Naive thymus-derived CD4-positive, alpha-beta T cell (primary cell): ENCODE results near the gene EGFL7. TPM values are rescaled to one million over a fixed set of nuclear protein-coding genes. Genes with fewer than 3 reads are reported as not detected.

Experiments
- ATAC-seq: fragments of 150-1000 bp; cut with Tn5 transposase; 2 replicates; pipeline ENCODE4 v1.10.0; 2021; ENCODE audit warnings: mild to moderate bottlenecking, moderate library complexity
- CTCF ChIA-PET: fragments of 350-600 bp; sonication (Branson Sonifier 250); formaldehyde crosslinking; loops from one replicate; lab custom pipeline; 2021; ENCODE audit warnings: antibody characterized with exemption; lab: Charles Lee
- POLR2A ChIA-PET: fragments of 350-600 bp; sonication (Branson Sonifier 250); formaldehyde crosslinking; loops from one replicate; lab custom pipeline; 2021; ENCODE audit warnings: antibody characterized with exemption, inconsistent platforms; lab: Charles Lee
- DNase-seq, 9 donors: peaks; one replicate each; pipeline versions ENCODE4 v3.0.0 to v3.0.0-alpha.2; 2020 to 2022; ENCODE audit warnings: mixed read lengths in 1 of 9
- H3K27ac ChIP-seq: one replicate; pipeline ENCODE4 v1.7.0; 2013; ENCODE audit warnings: mild to moderate bottlenecking, low read depth, low read length, moderate library complexity
- H3K27me3 ChIP-seq, 2 donors: one replicate each; pipeline ENCODE4 v1.7.0; 2013; ENCODE audit warnings: low read length in 2 of 2, mild to moderate bottlenecking in 2 of 2, moderate library complexity in 2 of 2; ENCODE audit not compliant: control insufficient read depth in 2 of 2, insufficient read depth in 2 of 2
- H3K36me3 ChIP-seq, 3 experiments: 1 replicate in 2 of 3; 2 replicates in 1 of 3; pipeline ENCODE4 v1.7.0; 2013; ENCODE audit warnings: low read length in 3 of 3, mild to moderate bottlenecking in 3 of 3, moderate library complexity in 1 of 3; ENCODE audit not compliant: insufficient read depth in 3 of 3, control insufficient read depth in 2 of 3
- H3K4me1 ChIP-seq, 2 donors: one replicate each; pipeline ENCODE4 v1.7.0; 2013; ENCODE audit warnings: low read length in 2 of 2, mild to moderate bottlenecking in 2 of 2, moderate library complexity in 1 of 2; ENCODE audit not compliant: control insufficient read depth in 2 of 2, insufficient read depth in 2 of 2
- H3K4me3 ChIP-seq: 2 replicates; pipeline ENCODE4 v1.7.0; 2013; ENCODE audit warnings: mild to moderate bottlenecking, low read length
- H3K9me3 ChIP-seq, 3 experiments: 1 replicate in 2 of 3; 2 replicates in 1 of 3; pipeline ENCODE4 v1.7.0; 2013; ENCODE audit warnings: low read length in 3 of 3; ENCODE audit not compliant: control insufficient read depth in 2 of 3
- H3K27ac Mint-ChIP-seq, 9 donors: one replicate each; pipeline ENCODE4 v1.8.0; 2020 to 2022; ENCODE audit warnings: mixed read lengths in 9 of 9, mild to moderate bottlenecking in 8 of 9, moderate library complexity in 5 of 9, inconsistent platforms in 2 of 9
- H3K27me3 Mint-ChIP-seq, 5 donors: one replicate each; pipeline ENCODE4 v1.8.0; 2021 to 2022; ENCODE audit warnings: mixed read lengths in 5 of 5, mild to moderate bottlenecking in 1 of 5
- H3K36me3 Mint-ChIP-seq, 5 donors: one replicate each; pipeline ENCODE4 v1.8.0; 2020 to 2022; ENCODE audit warnings: mixed read lengths in 5 of 5, mild to moderate bottlenecking in 3 of 5, inconsistent platforms in 1 of 5
- H3K4me1 Mint-ChIP-seq, 7 donors: one replicate each; pipeline ENCODE4 v1.8.0; 2020 to 2022; ENCODE audit warnings: mixed read lengths in 7 of 7, mild to moderate bottlenecking in 3 of 7, inconsistent platforms in 1 of 7
- H3K4me3 Mint-ChIP-seq, 10 donors: one replicate each; pipeline ENCODE4 v1.8.0; 2020 to 2022; ENCODE audit warnings: mild to moderate bottlenecking in 10 of 10, mixed read lengths in 10 of 10, moderate library complexity in 6 of 10, inconsistent platforms in 2 of 10
- H3K9me3 Mint-ChIP-seq, 11 donors: one replicate each; pipeline ENCODE4 v1.8.0; 2020 to 2022; ENCODE audit warnings: mixed read lengths in 11 of 11, mild to moderate bottlenecking in 4 of 11, inconsistent platforms in 1 of 11, moderate library complexity in 1 of 11
- intact Hi-C, 2 donors: fragments of 100-400 bp; cut with micrococcal nuclease; formaldehyde crosslinking; loops; one replicate each; pipeline ENCODE4 v1.15.1; 2023
- polyA plus RNA-seq, 2 donors: library from polyadenylated mRNA; unstranded; fragments of 300-500 nt; fragmentation: Illumina TruSeq; gene quantifications; one replicate each; pipeline ENCODE4 v1.2.3, GENCODE V29; 2021
- total RNA-seq, 6 experiments: library from RNA in 5 of 6; stranded (reverse) in 5 of 6; gene quantifications; 1 replicate in 5 of 6; 2 replicates in 1 of 6; pipeline ENCODE4 v1.2.3 and lab custom pipeline; 2021 to 2026

The EGFL7 gene
- total and polyA plus RNA-seq, 7 experiments from 2014 or later: 0.56 to 2.3 (median 0.97) TPM; not detected in 4

GRCh38 chr9:136616948-136617695, 45.6 kb upstream of the EGFL7 start:
- intact Hi-C loops: no loop called here
- H3K4me3 ChIP-seq: no peak overlapping the region
- no peaks in the 10 kb centered on the region for H3K36me3 ChIP-seq
- Mint-ChIP-seq H3K27ac (no peak overlapping the region), H3K4me3 (peak overlapping the region in 2 of 10 donors; percentile 6 to 23), H3K27me3 (no peaks in the 10 kb centered on the region), H3K4me1 (peaks cover 0 to 11% (median 0%) of the 10 kb centered on the region in 7 donors), H3K9me3 (no peaks in the 10 kb centered on the region), H3K36me3 (no peaks in the 10 kb centered on the region)
- no peaks in the 10 kb centered on the region for H3K9me3 ChIP-seq
- ATAC-seq: no peak
- POLR2A ChIA-PET: no interaction called here
- peaks cover 0 to 5% of the 10 kb centered on the region in 2 donors for H3K4me1 ChIP-seq
- no peaks in the 10 kb centered on the region for H3K27me3 ChIP-seq
- CTCF ChIA-PET: no interaction called here
- no peak for DNase-seq
- H3K27ac ChIP-seq: no peak overlapping the region

GRCh38 chr9:136617746-136618579, 44.8 kb upstream of the EGFL7 start:
- Mint-ChIP-seq H3K4me1 (peaks cover 0 to 11% (median 0%) of the 10 kb centered on the region in 7 donors), H3K36me3 (no peaks in the 10 kb centered on the region), H3K27ac (peak overlapping the region in 2 of 9 donors; percentile 14 to 17), H3K9me3 (no peaks in the 10 kb centered on the region), H3K4me3 (peak overlapping the region in 3 of 10 donors; percentile 6 to 23 (median 16)), H3K27me3 (no peaks in the 10 kb centered on the region)
- Histone ChIP-seq H3K4me3 (no peak overlapping the region), H3K27me3 (no peaks in the 10 kb centered on the region), H3K27ac (no peak overlapping the region), H3K4me1 (peaks cover 0 to 5% of the 10 kb centered on the region in 2 donors), H3K36me3 (no peaks in the 10 kb centered on the region), H3K9me3 (no peaks in the 10 kb centered on the region)
- intact Hi-C loops: no loop called here
- ATAC-seq (peak; percentile 6), DNase-seq (no peak)
- CTCF ChIA-PET: no interaction called here
- POLR2A ChIA-PET: no interaction called here

GRCh38 chr9:136618580-136619547, 43.9 kb upstream of the EGFL7 start:
- no peaks in the 10 kb centered on the region for H3K27me3 ChIP-seq
- intact Hi-C loops: no loop called here
- ChIA-PET CTCF (no interaction called here), POLR2A (no interaction called here)
- no peaks in the 10 kb centered on the region for H3K27me3 Mint-ChIP-seq
- H3K4me1 Mint-ChIP-seq: peaks cover 0 to 11% (median 0%) of the 10 kb centered on the region in 7 donors
- ATAC-seq (peak; percentile 73), DNase-seq (no peak)
- no peaks in the 10 kb centered on the region for H3K36me3 ChIP-seq
- peak overlapping the region in 1 of 9 donors; percentile 17 for H3K27ac Mint-ChIP-seq
- no peaks in the 10 kb centered on the region for H3K36me3 Mint-ChIP-seq
- no peak overlapping the region for H3K4me3 ChIP-seq
- H3K27ac ChIP-seq: no peak overlapping the region
- H3K4me1 ChIP-seq: peaks cover 0 to 5% of the 10 kb centered on the region in 2 donors
- no peaks in the 10 kb centered on the region for H3K9me3 Mint-ChIP-seq
- no peak overlapping the region for H3K4me3 Mint-ChIP-seq
- no peaks in the 10 kb centered on the region for H3K9me3 ChIP-seq

- DNase-seq (no peak), ATAC-seq (peak; percentile 79)
- CTCF ChIA-PET: no interaction called here
- no peaks in the 10 kb centered on the region for H3K27me3 Mint-ChIP-seq
- H3K27ac ChIP-seq: no peak overlapping the region
- POLR2A ChIA-PET: no interaction called here
- intact Hi-C loops: no loop called here
- no peaks in the 10 kb centered on the region for H3K9me3 Mint-ChIP-seq
- H3K4me3 ChIP-seq: no peak overlapping the region
- H3K36me3 Mint-ChIP-seq: no peaks in the 10 kb centered on the region
- H3K36me3 ChIP-seq: no peaks in the 10 kb centered on the region
- peaks cover 0 to 11% (median 0%) of the 10 kb centered on the region in 7 donors for H3K4me1 Mint-ChIP-seq
- H3K9me3 ChIP-seq: no peaks in the 10 kb centered on the region
- peak overlapping the region in 1 of 10 donors; percentile 16 for H3K4me3 Mint-ChIP-seq
- peaks cover 0 to 5% of the 10 kb centered on the region in 2 donors for H3K4me1 ChIP-seq
- no peaks in the 10 kb centered on the region for H3K27me3 ChIP-seq
- no peak overlapping the region for H3K27ac Mint-ChIP-seq
Measured at GRCh38 chr9:136619742-136620440, 42.8 kb upstream of the EGFL7 start.

GRCh38 chr9:136620441-136621018, 42.2 kb upstream of the EGFL7 start:
- peaks cover 0 to 11% (median 0%) of the 10 kb centered on the region in 7 donors for H3K4me1 Mint-ChIP-seq
- H3K4me3 Mint-ChIP-seq: no peak overlapping the region
- CTCF ChIA-PET: no interaction called here
- intact Hi-C loops: no loop called here
- H3K4me1 ChIP-seq: peaks cover 0 to 5% of the 10 kb centered on the region in 2 donors
- no peaks in the 10 kb centered on the region for H3K27me3 ChIP-seq
- no peaks in the 10 kb centered on the region for H3K36me3 Mint-ChIP-seq
- no peak for ATAC-seq
- no peak overlapping the region for H3K4me3 ChIP-seq
- POLR2A ChIA-PET: no interaction called here
- no peaks in the 10 kb centered on the region for H3K27me3 Mint-ChIP-seq
- no peak for DNase-seq
- no peaks in the 10 kb centered on the region for H3K9me3 ChIP-seq
- no peaks in the 10 kb centered on the region for H3K9me3 Mint-ChIP-seq
- no peak overlapping the region for H3K27ac ChIP-seq
- no peak overlapping the region for H3K27ac Mint-ChIP-seq
- no peaks in the 10 kb centered on the region for H3K36me3 ChIP-seq
